Measurements from ENCODE around the gene PRKD1.

- TF ChIP-seq CTCF (IDR thresholded peaks at IDR 0.05), result no peak
- TF ChIP-seq POLR2A (IDR thresholded peaks at IDR 0.05), result no peak
- no peak for TF ChIP-seq POLR2AphosphoS5 (IDR thresholded peaks at IDR 0.05)
Measured at GRCh38 chr14:29857551-29857950, 70.1 kb downstream of the PRKD1 start.
